A549 (cell line): ENCODE data around the gene MAN2A2.

Experiments used
- CTCF ChIP-seq: fragments of >200 bp; sonication (Bioruptor Twin); formaldehyde crosslinking; IDR thresholded peaks from 3 replicates; pipeline ENCODE4 v1.5.1; 2016
- EP300 ChIP-seq, 2 experiments: fragments of >200 bp; sonication (Bioruptor Twin); formaldehyde crosslinking; IDR thresholded peaks; 2 replicates in 1 of 2; 3 replicates in 1 of 2; pipeline ENCODE4 v1.6.1; 2016 to 2017
- HDAC2 ChIP-seq: fragments of 200-600 bp; sonication (generic); IDR thresholded peaks from 2 replicates; pipeline ENCODE4 v1.6.1; 2016
- MAX ChIP-seq: IDR thresholded peaks from 2 replicates; pipeline ENCODE4 v1.6.1; 2012
- MYC ChIP-seq: IDR thresholded peaks from 2 replicates; pipeline ENCODE4 v1.6.1; 2012; ENCODE audit warnings: mild to moderate bottlenecking, inconsistent platforms, low read length, improper control_type of control experiment, borderline replicate concordance
- NFE2L2 ChIP-seq: fragments of 150-350 bp; conservative IDR thresholded peaks from 2 replicates; pipeline ENCODE4 v1.6.1; 2014; ENCODE audit warnings: low read length
- PBX3 ChIP-seq: IDR thresholded peaks from 2 replicates; pipeline ENCODE4 v1.6.1; 2012
- POLR2A ChIP-seq: IDR thresholded peaks from 2 replicates; pipeline ENCODE4 v1.6.1; 2012; ENCODE audit warnings: mild to moderate bottlenecking, low read length
- RAD21 ChIP-seq, 2 experiments: fragments of >200 bp in 1 of 2; sonication (Bioruptor Twin) in 1 of 2; formaldehyde crosslinking in 1 of 2; IDR thresholded peaks in 1 of 2; conservative IDR thresholded peaks in 1 of 2; 2 replicates in 1 of 2; 3 replicates in 1 of 2; pipeline ENCODE4 v1.6.1; 2012 to 2018; ENCODE audit warnings: inconsistent platforms in 1 of 2
- TP53 ChIP-seq: fragments of 250-450 bp; sonication (Bioruptor Pico); IDR thresholded peaks from 2 replicates; pipeline ENCODE4 v1.5.0; 2021; ENCODE audit warnings: mild to moderate bottlenecking, moderate library complexity
- ZNF302 ChIP-seq: fragments of 250-450 bp; sonication (Bioruptor Pico); IDR thresholded peaks from 2 replicates; pipeline ENCODE4 v1.9.0; 2021; ENCODE audit warnings: inconsistent platforms, mild to moderate bottlenecking, moderate library complexity

GRCh38 chr15:90931575-90931827 lies 28.4 kb downstream of the MAN2A2 start:
- TF ChIP-seq ZNF302 (CRISPR knock-in tag) (no peak), CTCF (no peak; the same call in 2 of the 3 replicates), MAX (no peak), POLR2A (no peak), HDAC2 (no peak), EP300 (IDR thresholded peaks at IDR 0.05) (no peak), NFE2L2 (no peak), TP53 (CRISPR knock-in tag) (no peak), RAD21 (conservative IDR thresholded peaks at IDR 0.05 in 1 of 2, IDR thresholded peaks at IDR 0.05 in 1 of 2) (no peak; a peak in 3 of 5 replicates), PBX3 (no peak), MYC (no peak)
